HG02610 (cell line): ENCODE data around the gene DNAH3.
"Not testable (repeated sequence)": the region's sequence is repeated elsewhere in the genome, so short reads cannot be mapped to it uniquely, and the experiment has no call there.

Experiments used
- ATAC-seq: cut with Tn5 transposase; IDR thresholded peaks from one replicate; pipeline ENCODE4 v1.9.1; 2021; ENCODE audit warnings: mild to moderate bottlenecking, moderate library complexity; ENCODE audit not compliant: unreplicated experiment

DNAH3 gene

GRCh38 chr16:20948444-20948843, 202.2 kb downstream of the DNAH3 start:
- ATAC-seq = no peak

- no peak for ATAC-seq
These were observed 204.5 kb downstream of the DNAH3 start for GRCh38 chr16:20946015-20946629.

- not testable (repeated sequence) for ATAC-seq
These were observed 205.1 kb downstream of the DNAH3 start for GRCh38 chr16:20945575-20945875.

- no peak for ATAC-seq
These were observed 205.6 kb downstream of the DNAH3 start for GRCh38 chr16:20944861-20945574.

GRCh38 chr16:20942256-20942655, 208.4 kb downstream of the DNAH3 start:
- ATAC-seq = no peak

GRCh38 chr16:20941636-20941926, 209.1 kb downstream of the DNAH3 start:
- ATAC-seq = no peak

GRCh38 chr16:20940871-20941635, 209.6 kb downstream of the DNAH3 start:
- no peak for ATAC-seq

- ATAC-seq = no peak
These were observed 211.0 kb downstream of the DNAH3 start for GRCh38 chr16:20939611-20940010.

GRCh38 chr16:20938426-20938825, 212.2 kb downstream of the DNAH3 start:
- no peak for ATAC-seq

GRCh38 chr16:20937736-20938135, 212.9 kb downstream of the DNAH3 start:
- ATAC-seq = no peak

- no peak for ATAC-seq
These were observed 217.1 kb downstream of the DNAH3 start for GRCh38 chr16:20933589-20933988.

- no peak for ATAC-seq
These were observed 219.5 kb downstream of the DNAH3 start for GRCh38 chr16:20931066-20931600.

GRCh38 chr16:20930365-20930690, 220.3 kb downstream of the DNAH3 start:
- ATAC-seq = no peak

- not testable (repeated sequence) for ATAC-seq
These were observed 220.8 kb downstream of the DNAH3 start for GRCh38 chr16:20929676-20930364.

- no peak for ATAC-seq
These were observed 221.8 kb downstream of the DNAH3 start for GRCh38 chr16:20928774-20929411.

GRCh38 chr16:20925751-20926150, 224.9 kb downstream of the DNAH3 start:
- ATAC-seq = no peak

- no peak for ATAC-seq
These were observed 226.8 kb downstream of the DNAH3 start for GRCh38 chr16:20923876-20924275.

- ATAC-seq = no peak
These were observed 229.8 kb downstream of the DNAH3 start for GRCh38 chr16:20920799-20921198.

- no peak for ATAC-seq
These were observed 230.6 kb downstream of the DNAH3 start for GRCh38 chr16:20920091-20920490.

- no peak for ATAC-seq
These were observed 232.0 kb downstream of the DNAH3 start for GRCh38 chr16:20918486-20919239.
